ENCODE results near the gene TMPRSS12. TPM values are rescaled to one million over a fixed set of nuclear protein-coding genes. Genes with fewer than 3 reads are reported as not detected.

The TMPRSS12 gene
- total RNA-seq, 1 donor from 2014 or later, result not detected

DNA sequence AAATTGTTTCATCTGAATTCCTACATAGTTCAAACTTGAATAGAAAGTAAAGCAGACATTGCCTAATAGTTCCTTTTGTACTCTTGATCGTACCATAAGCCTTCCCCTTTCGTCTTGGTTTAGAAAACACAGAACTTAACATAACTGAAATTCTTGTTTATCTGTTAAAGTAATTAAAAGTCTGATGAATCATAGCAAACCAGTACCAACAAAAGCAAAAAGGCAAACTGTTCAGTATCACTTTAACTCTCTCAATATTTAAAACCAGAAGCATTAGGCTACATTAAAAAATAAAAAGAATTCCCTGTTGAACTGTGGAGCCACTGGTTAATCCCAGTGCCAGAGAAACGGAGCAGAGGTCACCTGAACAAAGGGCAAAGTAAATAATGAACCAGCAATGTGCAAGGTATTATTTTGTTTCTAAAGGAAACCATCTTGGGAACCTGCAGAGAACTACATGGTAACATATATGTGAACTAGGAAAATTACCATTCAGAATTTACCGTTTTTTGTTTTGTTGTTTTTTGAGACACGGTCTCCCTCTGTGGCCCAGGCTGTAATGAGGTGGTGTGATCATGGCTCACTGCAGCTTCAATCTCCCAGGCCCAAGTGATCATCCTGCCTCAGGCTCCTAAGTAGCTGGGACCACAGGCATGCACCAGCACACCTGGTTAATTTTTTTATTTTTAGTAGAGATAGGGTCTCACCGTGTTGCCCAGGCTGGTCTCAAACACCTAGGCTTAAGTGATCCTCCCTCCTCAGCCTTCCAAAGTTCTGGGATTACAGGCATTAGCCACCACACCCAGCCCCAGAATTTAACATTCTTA is 92.5 kb downstream of the TMPRSS12 start:
- TF ChIP-seq, protein P1, sequence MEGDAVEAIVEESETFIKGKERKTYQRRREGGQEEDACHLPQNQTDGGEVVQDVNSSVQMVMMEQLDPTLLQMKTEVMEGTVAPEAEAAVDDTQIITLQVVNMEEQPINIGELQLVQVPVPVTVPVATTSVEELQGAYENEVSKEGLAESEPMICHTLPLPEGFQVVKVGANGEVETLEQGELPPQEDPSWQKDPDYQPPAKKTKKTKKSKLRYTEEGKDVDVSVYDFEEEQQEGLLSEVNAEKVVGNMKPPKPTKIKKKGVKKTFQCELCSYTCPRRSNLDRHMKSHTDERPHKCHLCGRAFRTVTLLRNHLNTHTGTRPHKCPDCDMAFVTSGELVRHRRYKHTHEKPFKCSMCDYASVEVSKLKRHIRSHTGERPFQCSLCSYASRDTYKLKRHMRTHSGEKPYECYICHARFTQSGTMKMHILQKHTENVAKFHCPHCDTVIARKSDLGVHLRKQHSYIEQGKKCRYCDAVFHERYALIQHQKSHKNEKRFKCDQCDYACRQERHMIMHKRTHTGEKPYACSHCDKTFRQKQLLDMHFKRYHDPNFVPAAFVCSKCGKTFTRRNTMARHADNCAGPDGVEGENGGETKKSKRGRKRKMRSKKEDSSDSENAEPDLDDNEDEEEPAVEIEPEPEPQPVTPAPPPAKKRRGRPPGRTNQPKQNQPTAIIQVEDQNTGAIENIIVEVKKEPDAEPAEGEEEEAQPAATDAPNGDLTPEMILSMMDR (conservative IDR thresholded peaks at IDR 0.05; ENCODE audit: low read depth, low read length), result no peak
- no peak for DNase-seq (ENCODE audit: low read depth)
- no peak overlapping the region for H3K4me3 ChIP-seq (ENCODE audit: low read depth, low read length)

DNA sequence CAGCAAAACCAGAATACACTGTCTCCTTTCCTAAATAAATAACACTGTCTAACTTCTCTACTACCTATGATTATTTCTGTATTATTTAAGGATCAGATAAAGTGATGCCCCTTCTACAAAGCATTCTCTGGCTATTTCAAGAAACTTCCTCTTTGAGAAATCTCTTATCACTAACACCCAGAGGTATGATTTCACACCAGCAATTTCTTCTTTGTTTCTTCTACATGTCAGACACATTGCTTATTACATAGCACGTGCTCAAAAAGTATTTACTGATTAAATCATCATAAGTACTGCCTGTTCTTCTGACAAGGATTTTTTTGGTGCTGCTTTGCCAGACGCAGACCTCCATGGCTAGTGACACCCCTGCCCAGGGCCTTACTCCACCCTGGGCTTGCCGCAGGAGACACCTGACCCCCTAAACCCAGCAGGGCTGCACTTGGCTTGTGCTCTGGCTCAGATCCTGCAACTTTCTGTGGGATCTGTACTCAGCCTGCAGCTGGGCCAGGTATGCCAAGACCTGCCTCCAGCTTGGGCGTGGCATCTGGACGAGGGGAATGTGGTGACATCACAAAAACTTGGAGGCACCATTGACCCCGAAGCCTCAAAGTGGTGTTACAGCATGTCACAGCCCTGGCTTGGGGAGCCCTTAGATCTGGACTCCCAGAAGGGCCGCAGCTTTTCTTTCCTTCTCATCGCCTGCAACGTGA is 94.2 kb downstream of the TMPRSS12 start:
- TF ChIP-seq, protein P1 (conservative IDR thresholded peaks at IDR 0.05; ENCODE audit: low read depth, low read length), result no peak
- no peak overlapping the region for H3K4me3 ChIP-seq (ENCODE audit: low read depth, low read length)
- no peak for DNase-seq (ENCODE audit: low read depth)

Other genes starting within 250 kb of the TMPRSS12 start
- 7.8 and 14.7 TPM in 2 replicates for gene ATF1, start 78.8 kb upstream of the TMPRSS12 start, total RNA-seq
- not detected in 2 replicates for gene HIGD1C, start 109.6 kb downstream of the TMPRSS12 start, total RNA-seq
- 34.6 and 43.7 TPM in 2 replicates for gene SLC11A2, start 183.5 kb downstream of the TMPRSS12 start, total RNA-seq
- gene LETMD1, start 205.4 kb downstream of the TMPRSS12 start, total RNA-seq, result 20.3 and 29.2 TPM in 2 replicates
- 18.4 and 25.1 TPM in 2 replicates for gene CSRNP2, start 240.7 kb downstream of the TMPRSS12 start, total RNA-seq